HUES64 (cell line): ENCODE results near the gene CCDC134.
"Not testable (repeated sequence)": the region's sequence is repeated elsewhere in the genome, so short reads cannot be mapped to it uniquely, and the experiment has no call there.

ENCODE experiments used
- H3K27ac ChIP-seq: 2 replicates; pipeline ENCODE4 v1.7.0; 2013; ENCODE audit warnings: low read depth, low read length, inconsistent platforms
- H3K27me3 ChIP-seq: 2 replicates; pipeline ENCODE4 v1.6.1; 2013; ENCODE audit warnings: mild to moderate bottlenecking, low read length; ENCODE audit not compliant: insufficient read depth
- H3K36me3 ChIP-seq: 2 replicates; pipeline ENCODE4 v1.6.1; 2013; ENCODE audit warnings: mild to moderate bottlenecking, low read length; ENCODE audit not compliant: insufficient read depth
- H3K4me1 ChIP-seq: 2 replicates; pipeline ENCODE4 v1.6.1; 2013; ENCODE audit warnings: mild to moderate bottlenecking, low read length, moderate library complexity; ENCODE audit not compliant: insufficient read depth
- H3K4me3 ChIP-seq: 2 replicates; pipeline ENCODE4 v1.5.1; 2013; ENCODE audit warnings: mild to moderate bottlenecking, low read length, moderate library complexity
- H3K9ac ChIP-seq: 2 replicates; pipeline ENCODE4 v1.6.1; 2013; ENCODE audit warnings: mild to moderate bottlenecking, low read depth, low read length
- H3K9me3 ChIP-seq: 2 replicates; pipeline ENCODE4 v1.6.1; 2013; ENCODE audit warnings: low read depth, low read length; ENCODE audit not compliant: insufficient read depth
- WGBS: fragments of 150-250, 120-280 bp; methylation state at CpG from one replicate; pipeline ENCODE4 v1.1.7; 2013; ENCODE audit warnings: missing lambda C conversion rate; 5-methylcytosine and 5-hydroxymethylcytosine counted together

CCDC134 gene

DNA sequence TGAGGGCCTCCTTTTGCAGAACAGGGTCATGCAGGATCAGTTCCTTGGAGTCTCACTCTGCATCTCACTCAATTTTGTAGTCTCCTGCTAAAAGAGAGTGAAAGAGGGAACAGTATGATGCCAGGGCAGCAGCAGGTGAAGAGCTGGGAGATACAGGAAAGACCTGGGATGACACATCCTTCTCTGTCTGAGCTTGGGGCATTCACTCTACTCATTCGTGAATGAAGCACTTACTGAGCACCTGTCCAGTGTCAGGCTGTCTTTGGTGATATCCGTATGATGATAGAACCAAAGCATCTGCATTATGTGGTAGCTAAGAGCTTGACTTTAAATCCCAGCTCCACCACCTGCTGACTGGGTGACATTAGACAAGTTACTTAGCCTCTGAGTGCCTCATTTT lies 46.8 kb downstream of the CCDC134 start:
- peaks cover 33% of the 10 kb centered on the region for H3K4me1 ChIP-seq
- H3K4me3 ChIP-seq, result no peak overlapping the region
- no peaks in the 10 kb centered on the region for H3K27me3 ChIP-seq
- no peak overlapping the region for H3K27ac ChIP-seq
- H3K36me3 ChIP-seq, result peaks cover 23% of the 10 kb centered on the region
- 90% methylated on average over 2 of the region's 2 CpGs for WGBS
- H3K9ac ChIP-seq, result no peak overlapping the region
- no peaks in the 10 kb centered on the region for H3K9me3 ChIP-seq

- Histone ChIP-seq H3K9ac (no peak overlapping the region), H3K4me1 (peaks cover 33% of the 10 kb centered on the region), H3K9me3 (no peaks in the 10 kb centered on the region), H3K4me3 (no peak overlapping the region), H3K27me3 (no peaks in the 10 kb centered on the region), H3K27ac (no peak overlapping the region), H3K36me3 (peaks cover 16% of the 10 kb centered on the region)
- 78% methylated on average over 5 of the region's 5 CpGs for WGBS
Observed at GRCh38 chr22:41848468-41848867, 48.0 kb downstream of the CCDC134 start.

DNA sequence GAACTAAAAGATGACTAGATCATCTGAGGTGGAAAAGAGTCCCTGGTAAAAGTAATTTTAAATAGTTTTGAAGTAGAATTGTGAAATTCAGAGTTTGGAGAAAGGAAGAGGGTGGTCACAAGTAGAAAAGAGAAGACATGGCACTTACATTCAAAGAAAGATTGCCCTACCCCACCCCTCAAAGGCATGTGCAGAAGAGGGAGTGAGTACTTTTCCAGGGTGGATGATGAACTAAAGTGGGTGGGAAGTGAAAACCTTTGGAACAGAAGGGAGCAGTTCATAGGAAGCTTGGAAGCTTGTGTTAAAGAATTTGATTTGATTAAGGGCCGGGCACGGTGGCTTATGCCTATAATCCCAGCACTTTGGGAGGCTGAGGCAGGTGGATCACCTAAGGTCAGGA lies 56.0 kb downstream of the CCDC134 start:
- H3K27ac ChIP-seq, result no peak overlapping the region

DNA sequence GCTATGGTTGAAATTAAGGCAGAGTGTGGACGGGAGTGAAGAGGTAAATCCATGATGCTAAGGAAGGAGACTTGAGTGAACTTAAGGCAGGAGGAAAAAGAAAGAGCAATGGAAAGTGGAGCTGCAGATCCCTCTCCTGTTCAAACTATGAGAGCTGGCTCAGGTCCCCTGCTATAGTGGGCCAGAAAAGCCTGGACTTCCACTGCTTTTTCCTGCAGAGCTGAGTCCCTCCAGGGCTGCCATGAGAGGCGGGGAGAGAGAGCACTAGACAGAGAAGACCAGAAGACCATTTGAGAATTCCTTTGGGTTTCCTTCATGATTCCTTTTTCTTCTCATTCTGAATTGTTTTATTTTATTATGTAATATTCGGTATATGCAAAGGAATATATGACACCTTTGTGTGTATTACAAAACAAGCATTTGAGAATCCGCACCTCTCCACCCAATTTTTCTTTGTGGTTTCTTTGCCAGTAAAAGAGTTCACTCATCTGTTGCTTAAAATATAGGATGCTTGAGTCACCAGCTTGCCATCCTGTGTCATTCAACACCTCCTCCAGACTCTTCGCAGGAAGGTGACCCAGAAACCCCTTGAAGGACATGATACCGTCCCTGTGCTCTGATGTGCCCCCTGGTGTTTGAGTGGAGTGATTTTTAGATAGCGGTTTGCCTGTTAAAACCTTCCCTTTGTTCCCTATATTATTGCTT lies 56.8 kb downstream of the CCDC134 start:
- no peaks in the 10 kb centered on the region for H3K27me3 ChIP-seq

More for the DNA sequence above, 56.0 kb downstream of the CCDC134 start:
- 97% methylated on average over 2 of the region's 2 CpGs for WGBS
- H3K9me3 ChIP-seq, result no peaks in the 10 kb centered on the region
- H3K36me3 ChIP-seq, result peaks cover 5% of the 10 kb centered on the region
- no peak overlapping the region for H3K9ac ChIP-seq
- peaks cover 6% of the 10 kb centered on the region; the same call in 1 of the 2 replicates for H3K4me1 ChIP-seq
- no peaks in the 10 kb centered on the region for H3K27me3 ChIP-seq
- H3K4me3 ChIP-seq, result no peak overlapping the region

GRCh38 chr22:41857860-41858199 lies 57.4 kb downstream of the CCDC134 start:
- Histone ChIP-seq H3K36me3 (peaks cover 8% of the 10 kb centered on the region), H3K27me3 (no peaks in the 10 kb centered on the region), H3K9ac (no peak overlapping the region), H3K9me3 (no peaks in the 10 kb centered on the region), H3K4me1 (peaks cover 13% of the 10 kb centered on the region; the same call in 1 of the 2 replicates), H3K4me3 (no peak overlapping the region), H3K27ac (no peak overlapping the region)

More for the DNA sequence above, 56.8 kb downstream of the CCDC134 start:
- H3K4me3 ChIP-seq, result no peak overlapping the region
- H3K9ac ChIP-seq, result no peak overlapping the region
- no peaks in the 10 kb centered on the region for H3K9me3 ChIP-seq
- WGBS, result 74% methylated on average over 6 of the region's 7 CpGs
- H3K36me3 ChIP-seq, result peaks cover 8% of the 10 kb centered on the region
- peaks cover 10% of the 10 kb centered on the region; the same call in 1 of the 2 replicates for H3K4me1 ChIP-seq
- H3K27ac ChIP-seq, result no peak overlapping the region; the same call in 1 of the 2 replicates

- no peaks in the 10 kb centered on the region for H3K9me3 ChIP-seq
- no peaks in the 10 kb centered on the region for H3K27me3 ChIP-seq
- peaks cover 25% of the 10 kb centered on the region for H3K36me3 ChIP-seq
- no peak overlapping the region for H3K9ac ChIP-seq
- H3K4me3 ChIP-seq, result no peak overlapping the region
- WGBS, result 89% methylated on average over 4 of the region's 4 CpGs
- H3K27ac ChIP-seq, result no peak overlapping the region
- H3K4me1 ChIP-seq, result peaks cover 18% of the 10 kb centered on the region
Observed at GRCh38 chr22:41862160-41862529, 61.7 kb downstream of the CCDC134 start.

DNA sequence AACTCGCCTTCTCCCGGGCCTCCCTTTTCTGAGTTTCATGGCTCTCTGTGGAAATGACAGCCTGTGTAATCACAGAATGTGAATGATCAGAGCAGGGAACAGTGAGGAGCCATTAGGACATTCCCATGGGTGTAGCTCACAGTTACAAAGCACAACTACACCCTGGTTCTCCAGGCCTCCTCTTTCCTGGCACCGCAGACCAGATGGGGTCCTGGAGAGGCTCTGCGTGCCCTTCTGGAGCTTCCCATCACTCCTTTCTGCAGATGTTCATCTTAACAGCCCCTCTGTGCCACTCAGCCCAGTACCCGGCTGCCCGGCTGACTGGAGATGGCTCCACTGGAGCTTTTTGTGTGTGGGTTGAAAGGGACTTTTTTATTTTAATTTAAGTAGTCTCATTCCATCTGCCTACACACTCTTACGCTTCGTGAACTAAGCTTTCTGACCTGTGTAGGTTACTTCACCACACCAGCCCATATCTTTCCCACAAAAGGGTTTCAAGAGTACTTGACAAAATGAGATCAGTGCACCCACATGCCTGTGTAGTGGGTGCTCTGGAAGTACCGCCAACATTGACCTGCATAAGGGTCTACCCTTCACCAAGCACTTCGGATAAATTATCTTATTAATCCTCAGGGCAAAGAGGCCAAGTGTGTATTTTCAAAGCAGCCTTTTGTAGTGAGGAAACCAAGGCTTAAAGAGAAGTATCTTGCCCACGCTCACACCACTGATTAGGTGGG lies 62.2 kb downstream of the CCDC134 start:
- Histone ChIP-seq H3K4me1 (peaks cover 14% of the 10 kb centered on the region), H3K27ac (no peak overlapping the region), H3K27me3 (no peaks in the 10 kb centered on the region), H3K9ac (no peak overlapping the region), H3K4me3 (no peak overlapping the region), H3K36me3 (peaks cover 29% of the 10 kb centered on the region), H3K9me3 (no peaks in the 10 kb centered on the region)
- 94% methylated on average over 9 of the region's 11 CpGs for WGBS

DNA sequence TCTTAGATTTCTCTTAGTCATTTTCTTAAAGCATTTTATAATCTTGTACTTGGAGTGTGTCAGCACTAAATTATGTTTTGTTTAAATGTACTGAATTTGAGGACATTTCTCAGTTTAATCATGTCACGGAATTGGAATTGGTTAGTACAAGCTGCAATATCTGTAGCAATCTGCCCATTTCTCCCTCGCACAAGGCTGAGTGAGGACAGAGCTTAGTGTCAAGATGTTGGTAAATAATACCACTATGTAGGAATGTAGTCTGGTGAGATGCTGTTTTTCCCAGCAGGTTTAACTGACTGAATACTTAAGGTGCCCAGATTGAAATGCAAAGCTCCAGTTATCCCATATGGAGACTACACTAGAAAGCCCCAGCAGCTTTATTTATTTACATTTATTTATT lies 63.0 kb downstream of the CCDC134 start:
- no peak overlapping the region for H3K9ac ChIP-seq
- H3K9me3 ChIP-seq, result no peaks in the 10 kb centered on the region
- H3K36me3 ChIP-seq, result peaks cover 36% of the 10 kb centered on the region
- H3K4me1 ChIP-seq, result peaks cover 14% of the 10 kb centered on the region; the same call in 1 of the 2 replicates
- H3K4me3 ChIP-seq, result no peak overlapping the region
- no peak overlapping the region for H3K27ac ChIP-seq
- no peaks in the 10 kb centered on the region for H3K27me3 ChIP-seq
- WGBS, result 97% methylated on average over 2 of the region's 2 CpGs

- WGBS, result 97% methylated on average over 10 of the region's 10 CpGs
- Histone ChIP-seq H3K36me3 (peaks cover 80% of the 10 kb centered on the region), H3K9me3 (no peaks in the 10 kb centered on the region), H3K27me3 (no peaks in the 10 kb centered on the region), H3K27ac (no peak overlapping the region), H3K4me3 (no peak overlapping the region), H3K4me1 (no peaks in the 10 kb centered on the region; the same call in 1 of the 2 replicates), H3K9ac (no peak overlapping the region)
Observed at GRCh38 chr22:41868556-41868955, 68.1 kb downstream of the CCDC134 start.

DNA sequence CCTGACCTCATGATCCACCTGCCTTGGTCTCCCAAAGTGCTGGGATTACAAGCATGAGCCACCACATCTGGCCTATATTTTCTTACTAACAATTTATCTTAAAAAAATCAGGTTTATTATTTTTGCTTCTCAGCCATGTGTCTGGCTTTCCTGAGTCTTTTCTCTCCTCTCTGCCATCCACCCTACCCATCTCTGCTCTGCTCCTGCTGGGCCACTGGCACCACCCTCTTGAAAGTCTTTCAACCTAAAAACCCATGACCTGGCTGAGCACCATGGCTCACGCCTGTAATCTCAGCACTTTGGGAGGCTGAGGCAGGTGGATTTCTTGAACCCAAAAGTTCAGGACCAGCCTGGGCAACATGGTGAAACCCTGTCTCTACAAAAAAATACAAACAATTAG lies 69.6 kb downstream of the CCDC134 start:
- H3K27me3 ChIP-seq, H3K4me1 ChIP-seq, H3K9me3 ChIP-seq, H3K9ac ChIP-seq, H3K27ac ChIP-seq, H3K4me3 ChIP-seq: not testable (repeated sequence)
- WGBS, result 96% methylated on average over 1 of the region's 1 CpG
- H3K36me3 ChIP-seq, result peaks cover 93% of the 10 kb centered on the region

- Histone ChIP-seq H3K9ac (no peak overlapping the region), H3K4me1 (no peaks in the 10 kb centered on the region), H3K27me3 (no peaks in the 10 kb centered on the region), H3K27ac (no peak overlapping the region), H3K36me3 (peaks cover 93% of the 10 kb centered on the region), H3K4me3 (no peak overlapping the region), H3K9me3 (no peaks in the 10 kb centered on the region)
- 89% methylated on average over 4 of the region's 4 CpGs for WGBS
Observed at GRCh38 chr22:41870786-41871185, 70.3 kb downstream of the CCDC134 start.
